NCI-H446 treated with DMSO at 0.1 percent for 48 hours (cell line): ENCODE results near the gene EPN3.

Source experiments
- DNase-seq: peaks from one replicate; lab custom pipeline; 2025; lab: John Stamatoyannopoulos, UW

EPN3 gene

GRCh38 chr17:50590946-50591737, 58.6 kb downstream of the EPN3 start:
- DNase-seq, result no peak

- DNase-seq, result no peak
These were observed 60.8 kb downstream of the EPN3 start for GRCh38 chr17:50593321-50593720.
